ENCODE measurements around the gene NAALADL2. TPM values are rescaled to one million over a fixed set of nuclear protein-coding genes. Genes with fewer than 3 reads are reported as not detected.
A peak's percentile ranks its signal among the peaks of the same experiment; 100 is the strongest.

The NAALADL2 gene
- total RNA-seq, 1 donor from 2014 or later = 5.9 TPM

GRCh38 chr3:174857301-174857700 is 1.8 kb upstream of the NAALADL2 start:
- DNase-seq (ENCODE audit: low spot score in 2 of 2) = no peak
- Histone ChIP-seq H3K4me3 (no peak overlapping the region), H3K27me3 (no peaks in the 10 kb centered on the region), H3K36me3 (no peaks in the 10 kb centered on the region), H3K27ac (no peak overlapping the region), H3K9me3 (no peaks in the 10 kb centered on the region), H3K4me1 (peaks cover 0 to 5% of the 10 kb centered on the region in 2 donors)
- intact Hi-C loops (cut with DNase I) = no loop called here
- no peak for TF ChIP-seq CTCF (IDR thresholded peaks at IDR 0.05)

- Histone ChIP-seq H3K4me3 (no peak overlapping the region), H3K36me3 (no peaks in the 10 kb centered on the region), H3K27me3 (no peaks in the 10 kb centered on the region), H3K9me3 (no peaks in the 10 kb centered on the region), H3K27ac (no peak overlapping the region), H3K4me1 (peaks cover 0 to 6% of the 10 kb centered on the region in 2 donors)
- intact Hi-C loops (cut with DNase I) = no loop called here
- no peak for TF ChIP-seq CTCF (IDR thresholded peaks at IDR 0.05)
- no peak for DNase-seq (ENCODE audit: low spot score in 2 of 2)
Observed at GRCh38 chr3:174858353-174858752, 781 bp upstream of the NAALADL2 start.

GRCh38 chr3:174859756-174860155 is 622 bp downstream of the NAALADL2 start:
- Histone ChIP-seq H3K36me3 (no peaks in the 10 kb centered on the region), H3K9me3 (no peaks in the 10 kb centered on the region), H3K27ac (no peak overlapping the region), H3K4me1 (peaks cover 0 to 6% of the 10 kb centered on the region in 2 donors), H3K27me3 (no peaks in the 10 kb centered on the region), H3K4me3 (no peak overlapping the region)
- no peak for DNase-seq (ENCODE audit: low spot score in 2 of 2)
- intact Hi-C loops (cut with DNase I) = loop anchor here (5.0 kb wide), 2 partner anchors 37 to 98 kb away; no protein-coding TSS in a partner anchor
- no peak for TF ChIP-seq CTCF (IDR thresholded peaks at IDR 0.05)

GRCh38 chr3:174862101-174862500 is 3.0 kb downstream of the NAALADL2 start:
- H3K27me3 ChIP-seq = no peaks in the 10 kb centered on the region
- peaks cover 0 to 6% of the 10 kb centered on the region in 2 donors for H3K4me1 ChIP-seq
- H3K27ac ChIP-seq = peak overlapping the region; percentile 73 to 75
- H3K9me3 ChIP-seq = no peaks in the 10 kb centered on the region
- no peak for DNase-seq (ENCODE audit: low spot score in 2 of 2)
- intact Hi-C loops (cut with DNase I) = loop anchor here (5.0 kb wide), 2 partner anchors 40 to 95 kb away; no protein-coding TSS in a partner anchor
- no peak overlapping the region for H3K4me3 ChIP-seq
- H3K36me3 ChIP-seq = no peaks in the 10 kb centered on the region
- peak in 1 of 3 experiments; percentile 26 for TF ChIP-seq CTCF (IDR thresholded peaks at IDR 0.05)

- Histone ChIP-seq H3K4me3 (peak overlapping the region in 1 of 2 donors; percentile 14), H3K9me3 (no peaks in the 10 kb centered on the region)
Observed at GRCh38 chr3:174862666-174863065, 3.5 kb downstream of the NAALADL2 start.

More at GRCh38 chr3:174862666-174863065, 3.5 kb downstream of the NAALADL2 start:
- H3K27me3 ChIP-seq = no peaks in the 10 kb centered on the region
- no peak for DNase-seq (ENCODE audit: low spot score in 2 of 2)
- intact Hi-C loops (cut with DNase I) = loop anchor here (5.0 kb wide), 2 partner anchors 40 to 95 kb away; no protein-coding TSS in a partner anchor
- no peak for TF ChIP-seq CTCF (IDR thresholded peaks at IDR 0.05)
- H3K4me1 ChIP-seq = peaks cover 0 to 6% of the 10 kb centered on the region in 2 donors
- peak overlapping the region; percentile 73 to 75 for H3K27ac ChIP-seq
- H3K36me3 ChIP-seq = no peaks in the 10 kb centered on the region
